ENCODE measurements around the gene PRKG1. TPM values are rescaled to one million over a fixed set of nuclear protein-coding genes. Genes with fewer than 3 reads are reported as not detected.
"Not testable (repeated sequence)": the region's sequence is repeated elsewhere in the genome, so short reads cannot be mapped to it uniquely, and the experiment has no call there.

The PRKG1 gene
- total RNA-seq, 1 experiment from 2014 or later, result 1.0 TPM

- no peak for DNase-seq (ENCODE audit: extremely low read depth, low read depth)
Observed at GRCh38 chr10:52011118-52011517, 936.8 kb downstream of the PRKG1 start.

- DNase-seq (ENCODE audit: extremely low read depth, low read depth), result no peak
Observed at GRCh38 chr10:52019077-52019555, 944.8 kb downstream of the PRKG1 start.

- DNase-seq (ENCODE audit: extremely low read depth, low read depth), result no peak
Observed at GRCh38 chr10:52019656-52020055, 945.4 kb downstream of the PRKG1 start.

GRCh38 chr10:52020173-52020572, 945.9 kb downstream of the PRKG1 start:
- no peak for DNase-seq (ENCODE audit: extremely low read depth, low read depth)

GRCh38 chr10:52020702-52021101, 946.4 kb downstream of the PRKG1 start:
- DNase-seq (ENCODE audit: extremely low read depth, low read depth), result no peak

GRCh38 chr10:52027055-52027705, 952.9 kb downstream of the PRKG1 start:
- DNase-seq (ENCODE audit: extremely low read depth, low read depth), result no peak

GRCh38 chr10:52028523-52028858, 954.2 kb downstream of the PRKG1 start:
- DNase-seq (ENCODE audit: extremely low read depth, low read depth), result no peak

- DNase-seq (ENCODE audit: extremely low read depth, low read depth), result no peak
Observed at GRCh38 chr10:52029628-52030027, 955.3 kb downstream of the PRKG1 start.

GRCh38 chr10:52030051-52030790, 955.9 kb downstream of the PRKG1 start:
- peak; percentile 5 for DNase-seq (ENCODE audit: extremely low read depth, low read depth)

- no peak for DNase-seq (ENCODE audit: extremely low read depth, low read depth)
Observed at GRCh38 chr10:52030975-52031374, 956.7 kb downstream of the PRKG1 start.

- no peak for DNase-seq (ENCODE audit: extremely low read depth, low read depth)
Observed at GRCh38 chr10:52031771-52032170, 957.5 kb downstream of the PRKG1 start.

- DNase-seq (ENCODE audit: extremely low read depth, low read depth), result no peak
Observed at GRCh38 chr10:52032681-52033629, 958.7 kb downstream of the PRKG1 start.

- not testable (repeated sequence) for DNase-seq (ENCODE audit: extremely low read depth, low read depth)
Observed at GRCh38 chr10:52039002-52039793, 964.9 kb downstream of the PRKG1 start.

- DNase-seq (ENCODE audit: extremely low read depth, low read depth), result no peak
Observed at GRCh38 chr10:52040486-52040885, 966.2 kb downstream of the PRKG1 start.

- DNase-seq (ENCODE audit: extremely low read depth, low read depth), result no peak
Observed at GRCh38 chr10:52043811-52044210, 969.5 kb downstream of the PRKG1 start.

- DNase-seq (ENCODE audit: extremely low read depth, low read depth), result no peak
Observed at GRCh38 chr10:52048051-52048450, 973.8 kb downstream of the PRKG1 start.

- no peak for DNase-seq (ENCODE audit: extremely low read depth, low read depth)
Observed at GRCh38 chr10:52050429-52051047, 976.3 kb downstream of the PRKG1 start.

- no peak for DNase-seq (ENCODE audit: extremely low read depth, low read depth)
Observed at GRCh38 chr10:52053497-52053896, 979.2 kb downstream of the PRKG1 start.

GRCh38 chr10:52056291-52056690, 982.0 kb downstream of the PRKG1 start:
- no peak for DNase-seq (ENCODE audit: extremely low read depth, low read depth)

- DNase-seq (ENCODE audit: extremely low read depth, low read depth), result no peak
Observed at GRCh38 chr10:52059089-52059488, 984.8 kb downstream of the PRKG1 start.

Data from NCI-H460 (cell line).